ENCODE data around the gene GPR42.

DNA sequence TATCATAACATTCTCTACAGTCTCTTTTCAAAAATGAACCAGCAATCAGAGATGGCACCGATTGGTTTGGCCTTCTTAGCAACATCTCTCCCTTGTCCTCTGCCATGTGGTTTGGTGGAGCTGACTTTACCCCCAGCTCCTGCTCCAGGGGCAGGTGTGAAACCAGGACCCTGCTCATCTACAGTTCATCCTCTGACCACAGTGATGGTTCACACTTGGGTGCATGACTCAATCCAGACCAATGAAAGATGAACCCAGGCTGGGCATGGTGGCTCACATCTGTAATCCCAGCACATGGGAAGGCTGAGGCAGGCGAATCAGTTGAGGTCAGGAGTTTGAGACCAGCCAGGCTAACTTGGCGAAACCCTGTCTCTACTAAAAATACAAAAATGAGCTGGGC is 43.6 kb downstream of the GPR42 start:
- TF ChIP-seq, protein P1, sequence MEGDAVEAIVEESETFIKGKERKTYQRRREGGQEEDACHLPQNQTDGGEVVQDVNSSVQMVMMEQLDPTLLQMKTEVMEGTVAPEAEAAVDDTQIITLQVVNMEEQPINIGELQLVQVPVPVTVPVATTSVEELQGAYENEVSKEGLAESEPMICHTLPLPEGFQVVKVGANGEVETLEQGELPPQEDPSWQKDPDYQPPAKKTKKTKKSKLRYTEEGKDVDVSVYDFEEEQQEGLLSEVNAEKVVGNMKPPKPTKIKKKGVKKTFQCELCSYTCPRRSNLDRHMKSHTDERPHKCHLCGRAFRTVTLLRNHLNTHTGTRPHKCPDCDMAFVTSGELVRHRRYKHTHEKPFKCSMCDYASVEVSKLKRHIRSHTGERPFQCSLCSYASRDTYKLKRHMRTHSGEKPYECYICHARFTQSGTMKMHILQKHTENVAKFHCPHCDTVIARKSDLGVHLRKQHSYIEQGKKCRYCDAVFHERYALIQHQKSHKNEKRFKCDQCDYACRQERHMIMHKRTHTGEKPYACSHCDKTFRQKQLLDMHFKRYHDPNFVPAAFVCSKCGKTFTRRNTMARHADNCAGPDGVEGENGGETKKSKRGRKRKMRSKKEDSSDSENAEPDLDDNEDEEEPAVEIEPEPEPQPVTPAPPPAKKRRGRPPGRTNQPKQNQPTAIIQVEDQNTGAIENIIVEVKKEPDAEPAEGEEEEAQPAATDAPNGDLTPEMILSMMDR (IDR thresholded peaks at IDR 0.05) = no peak
- TF ChIP-seq EZH2 (IDR thresholded peaks at IDR 0.05; ENCODE audit: borderline replicate concordance, insufficient read depth, low read depth, low read length, poor library complexity, severe bottlenecking) = no peak

Data from B cell (primary cell).